ENCODE results near the gene OPRM1.

The OPRM1 gene

DNA sequence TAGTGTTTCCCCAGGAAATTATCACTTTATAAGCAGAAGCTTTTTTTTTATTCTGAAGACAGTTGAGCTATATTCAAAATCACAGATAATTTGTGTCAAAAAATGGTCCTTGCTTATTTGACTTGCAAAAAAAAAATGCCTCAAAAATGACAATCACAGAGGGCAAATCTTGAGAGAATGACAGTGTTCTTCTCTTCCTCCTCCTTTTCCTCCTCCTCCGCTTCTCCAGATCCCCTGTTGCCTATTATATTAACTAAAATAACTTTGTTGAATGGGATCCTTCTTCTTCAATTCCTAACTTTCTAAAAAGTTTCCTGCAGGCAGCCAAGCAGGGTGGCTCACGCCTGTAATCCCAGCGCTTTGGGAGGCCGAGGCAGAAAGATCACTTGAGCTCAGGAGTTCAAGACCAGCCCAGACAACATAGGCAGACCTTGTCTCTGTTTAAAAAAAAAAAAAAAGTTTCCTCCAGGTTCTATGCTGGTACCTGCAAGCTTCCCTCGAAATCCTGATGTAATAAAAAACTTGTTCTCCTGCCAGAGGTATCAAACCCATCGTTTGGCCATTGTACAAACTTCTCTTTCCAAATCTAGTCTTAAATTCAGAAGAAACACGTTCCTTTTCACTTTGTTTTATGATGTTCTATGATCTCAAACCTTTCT lies 189.0 kb downstream of the OPRM1 start:
- Histone ChIP-seq H2AFZ (ENCODE audit: low read depth, low read length) (no peak overlapping the region), H3K9ac (ENCODE audit: low read depth, low read length) (no peak overlapping the region), H3K9me3 (ENCODE audit: insufficient read depth, low read length, severe bottlenecking) (no peaks in the 10 kb centered on the region), H3K4me1 (ENCODE audit: insufficient read depth, low read length) (peaks cover 29% of the 10 kb centered on the region), H4K20me1 (ENCODE audit: insufficient read depth, low read length) (no peaks in the 10 kb centered on the region), H3K4me2 (ENCODE audit: insufficient read depth, low read length) (no peak overlapping the region), H3K79me2 (ENCODE audit: insufficient read depth, low read length) (peaks cover 18% of the 10 kb centered on the region), H3K4me3 (ENCODE audit: low read depth in 1 of 2, low read length in 2 of 2) (no peak overlapping the region), H3K27me3 (ENCODE audit: insufficient read depth, low read length, poor library complexity) (no peaks in the 10 kb centered on the region), H3K27ac (ENCODE audit: low read length) (no peak overlapping the region), H3K36me3 (ENCODE audit: insufficient read depth, low read length) (peaks cover 10% of the 10 kb centered on the region; the same call in 1 of the 2 replicates)
- DNase-seq (no peak), ATAC-seq (ENCODE audit: insufficient read depth, low read depth) (no peak)
- TF ChIP-seq, protein P1, sequence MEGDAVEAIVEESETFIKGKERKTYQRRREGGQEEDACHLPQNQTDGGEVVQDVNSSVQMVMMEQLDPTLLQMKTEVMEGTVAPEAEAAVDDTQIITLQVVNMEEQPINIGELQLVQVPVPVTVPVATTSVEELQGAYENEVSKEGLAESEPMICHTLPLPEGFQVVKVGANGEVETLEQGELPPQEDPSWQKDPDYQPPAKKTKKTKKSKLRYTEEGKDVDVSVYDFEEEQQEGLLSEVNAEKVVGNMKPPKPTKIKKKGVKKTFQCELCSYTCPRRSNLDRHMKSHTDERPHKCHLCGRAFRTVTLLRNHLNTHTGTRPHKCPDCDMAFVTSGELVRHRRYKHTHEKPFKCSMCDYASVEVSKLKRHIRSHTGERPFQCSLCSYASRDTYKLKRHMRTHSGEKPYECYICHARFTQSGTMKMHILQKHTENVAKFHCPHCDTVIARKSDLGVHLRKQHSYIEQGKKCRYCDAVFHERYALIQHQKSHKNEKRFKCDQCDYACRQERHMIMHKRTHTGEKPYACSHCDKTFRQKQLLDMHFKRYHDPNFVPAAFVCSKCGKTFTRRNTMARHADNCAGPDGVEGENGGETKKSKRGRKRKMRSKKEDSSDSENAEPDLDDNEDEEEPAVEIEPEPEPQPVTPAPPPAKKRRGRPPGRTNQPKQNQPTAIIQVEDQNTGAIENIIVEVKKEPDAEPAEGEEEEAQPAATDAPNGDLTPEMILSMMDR (IDR thresholded peaks at IDR 0.05; ENCODE audit: borderline replicate concordance, extremely low read depth, low read length, poor library complexity, severe bottlenecking), result no peak
- no peak for TF ChIP-seq EZH2 (IDR thresholded peaks at IDR 0.05; ENCODE audit: borderline replicate concordance, low read depth, low read length, severe bottlenecking)

DNA sequence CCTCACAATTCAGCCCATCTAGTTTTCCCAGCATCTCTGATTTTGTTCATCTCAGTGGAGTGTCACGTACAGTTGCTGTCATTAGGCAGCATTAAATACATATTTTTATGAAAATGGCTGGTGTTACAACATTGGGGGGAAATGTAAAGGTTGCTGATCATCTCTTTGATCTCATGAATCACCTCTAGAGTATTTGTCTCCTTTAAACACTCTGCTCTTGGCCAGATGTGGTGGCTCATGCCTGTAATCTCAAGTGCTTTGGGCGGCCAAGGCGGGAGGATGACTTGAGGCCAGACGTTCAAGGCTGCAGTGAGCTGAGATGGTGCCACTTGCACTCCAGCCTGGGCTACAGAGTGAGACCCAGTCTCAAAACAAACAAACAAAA lies 189.5 kb downstream of the OPRM1 start:
- H3K9ac ChIP-seq (ENCODE audit: low read depth, low read length), result no peak overlapping the region
- peaks cover 18% of the 10 kb centered on the region for H3K79me2 ChIP-seq (ENCODE audit: insufficient read depth, low read length)
- H3K27ac ChIP-seq (ENCODE audit: low read length), result no peak overlapping the region
- no peak overlapping the region for H3K4me3 ChIP-seq (ENCODE audit: low read depth in 1 of 2, low read length in 2 of 2)
- H3K4me1 ChIP-seq (ENCODE audit: insufficient read depth, low read length), result peaks cover 31% of the 10 kb centered on the region
- no peak overlapping the region for H2AFZ ChIP-seq (ENCODE audit: low read depth, low read length)
- no peaks in the 10 kb centered on the region for H3K27me3 ChIP-seq (ENCODE audit: insufficient read depth, low read length, poor library complexity)
- H3K36me3 ChIP-seq (ENCODE audit: insufficient read depth, low read length), result 0 out of 2 replicates have a peak, but pooled peaks cover 5% of the 10 kb centered on the region
- TF ChIP-seq, protein P1 (IDR thresholded peaks at IDR 0.05; ENCODE audit: borderline replicate concordance, extremely low read depth, low read length, poor library complexity, severe bottlenecking), result no peak
- TF ChIP-seq EZH2 (IDR thresholded peaks at IDR 0.05; ENCODE audit: borderline replicate concordance, low read depth, low read length, severe bottlenecking), result no peak
- no peak overlapping the region for H3K4me2 ChIP-seq (ENCODE audit: insufficient read depth, low read length)
- DNase-seq (no peak), ATAC-seq (ENCODE audit: insufficient read depth, low read depth) (no peak)
- no peaks in the 10 kb centered on the region for H3K9me3 ChIP-seq (ENCODE audit: insufficient read depth, low read length, severe bottlenecking)
- no peaks in the 10 kb centered on the region for H4K20me1 ChIP-seq (ENCODE audit: insufficient read depth, low read length)

DNA sequence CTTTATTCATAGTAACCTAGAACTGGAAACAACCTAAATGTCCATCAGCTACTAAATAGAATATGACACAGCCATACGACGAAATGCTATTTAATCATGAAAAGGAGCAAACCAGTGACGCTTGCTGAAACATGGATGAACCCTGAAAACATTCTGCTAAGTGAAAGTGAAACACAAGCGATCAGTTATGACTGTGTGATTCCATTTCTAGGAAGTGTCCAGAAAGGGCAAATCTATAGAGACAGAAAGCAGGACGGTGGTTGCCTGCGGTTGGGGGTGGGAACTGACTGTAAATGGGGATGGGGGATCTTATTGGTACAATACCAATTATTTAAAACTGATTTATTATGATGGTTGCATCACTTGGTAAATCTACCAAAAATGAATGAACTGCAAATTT lies 190.7 kb downstream of the OPRM1 start:
- no peak overlapping the region for H2AFZ ChIP-seq (ENCODE audit: low read depth, low read length)
- ATAC-seq (ENCODE audit: insufficient read depth, low read depth), result peak; percentile 78
- H3K4me3 ChIP-seq (ENCODE audit: low read depth in 1 of 2, low read length in 2 of 2), result no peak overlapping the region

More for the DNA sequence above, 190.7 kb downstream of the OPRM1 start:
- H3K4me2 ChIP-seq (ENCODE audit: insufficient read depth, low read length), result peak overlapping the region; percentile 29; the same call in 1 of the 2 replicates
- H3K27ac ChIP-seq (ENCODE audit: low read length), result peak overlapping the region; percentile 41; the same call in 1 of the 2 replicates
- no peak for TF ChIP-seq EZH2 (IDR thresholded peaks at IDR 0.05; ENCODE audit: borderline replicate concordance, low read depth, low read length, severe bottlenecking)
- TF ChIP-seq, protein P1 (IDR thresholded peaks at IDR 0.05; ENCODE audit: borderline replicate concordance, extremely low read depth, low read length, poor library complexity, severe bottlenecking), result no peak
- H3K9ac ChIP-seq (ENCODE audit: low read depth, low read length), result no peak overlapping the region
- H3K27me3 ChIP-seq (ENCODE audit: insufficient read depth, low read length, poor library complexity), result no peaks in the 10 kb centered on the region
- no peaks in the 10 kb centered on the region for H4K20me1 ChIP-seq (ENCODE audit: insufficient read depth, low read length)
- H3K9me3 ChIP-seq (ENCODE audit: insufficient read depth, low read length, severe bottlenecking), result no peaks in the 10 kb centered on the region
- 0 out of 2 replicates have a peak, but pooled peaks cover 6% of the 10 kb centered on the region for H3K36me3 ChIP-seq (ENCODE audit: insufficient read depth, low read length)
- peak; percentile 60 for DNase-seq
- H3K79me2 ChIP-seq (ENCODE audit: insufficient read depth, low read length), result peaks cover 18% of the 10 kb centered on the region
- H3K4me1 ChIP-seq (ENCODE audit: insufficient read depth, low read length), result peaks cover 44% of the 10 kb centered on the region
